ENCODE results near the gene PTGS2.

The PTGS2 gene

DNA sequence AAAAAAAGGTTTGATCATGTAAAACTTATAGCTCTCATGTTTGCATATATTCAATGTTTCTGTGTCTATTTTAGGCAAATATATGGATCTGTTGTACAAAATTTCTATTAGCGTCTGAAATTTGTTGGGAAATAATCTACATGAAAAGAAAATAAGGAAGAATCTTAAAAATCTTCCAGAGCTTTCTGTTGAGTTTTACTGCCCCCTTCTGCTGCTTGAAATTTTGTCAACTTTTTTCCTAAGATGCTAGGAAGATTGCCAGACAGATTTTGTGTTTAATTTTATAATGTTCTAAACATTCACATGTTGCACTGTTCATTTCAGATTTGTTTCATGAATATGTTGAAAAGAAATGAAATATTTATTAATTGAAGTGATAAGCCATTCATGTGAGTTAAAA is 2.5 kb upstream of the PTGS2 start:
- POLR2A ChIA-PET, result no interaction called here
- Histone ChIP-seq H3K4me3 (ENCODE audit: low read depth, low read length) (no peak overlapping the region), H3K27ac (ENCODE audit: extremely low read depth, low read depth, low read length) (no peak overlapping the region), H3K4me1 (ENCODE audit: control insufficient read depth, insufficient read depth, low read length) (no peaks in the 10 kb centered on the region), H3K36me3 (ENCODE audit: control insufficient read depth in 2 of 2, insufficient read depth in 1 of 2, low read length in 2 of 2) (no peaks in the 10 kb centered on the region), H3K9me3 (ENCODE audit: control insufficient read depth, insufficient read depth, low read depth, low read length) (no peaks in the 10 kb centered on the region)
- CTCF ChIA-PET, result interaction anchor here (0.5 to 2.1 kb wide), 9 partner anchors 10 to 200 kb away, joined by 3 to 10 read pairs (median 3); no protein-coding TSS in a partner anchor
- TF ChIP-seq ZSCAN18 (tag by site-specific recombination; IDR thresholded peaks at IDR 0.05) (no peak), ZNF221 (tag by site-specific recombination; IDR thresholded peaks at IDR 0.05; ENCODE audit: borderline replicate concordance) (no peak), ZNF26 (tag by site-specific recombination; IDR thresholded peaks at IDR 0.05) (no peak), RBAK (tag by site-specific recombination; IDR thresholded peaks at IDR 0.05) (no peak), ZNF140 (tag by site-specific recombination; IDR thresholded peaks at IDR 0.05) (no peak), ZNF121 (tag by site-specific recombination; IDR thresholded peaks at IDR 0.05) (no peak), ZNF114 (tag by site-specific recombination; IDR thresholded peaks at IDR 0.05) (no peak), ZNF324 (tag by site-specific recombination; IDR thresholded peaks at IDR 0.05) (no peak), ZNF146 (tag by site-specific recombination; IDR thresholded peaks at IDR 0.05) (no peak)

GRCh38 chr1:186681801-186682200 is 1.6 kb upstream of the PTGS2 start:
- POLR2A ChIA-PET, result no interaction called here
- H3K9me3 ChIP-seq (ENCODE audit: control insufficient read depth, insufficient read depth, low read depth, low read length), result no peaks in the 10 kb centered on the region
- no peaks in the 10 kb centered on the region for H3K36me3 ChIP-seq (ENCODE audit: control insufficient read depth in 2 of 2, insufficient read depth in 1 of 2, low read length in 2 of 2)
- H3K27ac ChIP-seq (ENCODE audit: extremely low read depth, low read depth, low read length), result no peak overlapping the region
- H3K4me3 ChIP-seq (ENCODE audit: low read depth, low read length), result no peak overlapping the region
- no peaks in the 10 kb centered on the region for H3K4me1 ChIP-seq (ENCODE audit: control insufficient read depth, insufficient read depth, low read length)
- CTCF ChIA-PET, result interaction anchor here (1.3 kb wide), 2 partner anchors 11 to 76 kb away, joined by 4 to 10 read pairs; no protein-coding TSS in a partner anchor
- no peak for TF ChIP-seq OSR2 (tag by site-specific recombination; IDR thresholded peaks at IDR 0.05)
- TF ChIP-seq, protein P1, sequence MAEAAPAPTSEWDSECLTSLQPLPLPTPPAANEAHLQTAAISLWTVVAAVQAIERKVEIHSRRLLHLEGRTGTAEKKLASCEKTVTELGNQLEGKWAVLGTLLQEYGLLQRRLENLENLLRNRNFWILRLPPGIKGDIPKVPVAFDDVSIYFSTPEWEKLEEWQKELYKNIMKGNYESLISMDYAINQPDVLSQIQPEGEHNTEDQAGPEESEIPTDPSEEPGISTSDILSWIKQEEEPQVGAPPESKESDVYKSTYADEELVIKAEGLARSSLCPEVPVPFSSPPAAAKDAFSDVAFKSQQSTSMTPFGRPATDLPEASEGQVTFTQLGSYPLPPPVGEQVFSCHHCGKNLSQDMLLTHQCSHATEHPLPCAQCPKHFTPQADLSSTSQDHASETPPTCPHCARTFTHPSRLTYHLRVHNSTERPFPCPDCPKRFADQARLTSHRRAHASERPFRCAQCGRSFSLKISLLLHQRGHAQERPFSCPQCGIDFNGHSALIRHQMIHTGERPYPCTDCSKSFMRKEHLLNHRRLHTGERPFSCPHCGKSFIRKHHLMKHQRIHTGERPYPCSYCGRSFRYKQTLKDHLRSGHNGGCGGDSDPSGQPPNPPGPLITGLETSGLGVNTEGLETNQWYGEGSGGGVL (tag by site-specific recombination; IDR thresholded peaks at IDR 0.05), result no peak
- TF ChIP-seq ZBTB1 (tag by site-specific recombination; IDR thresholded peaks at IDR 0.05), result no peak
- no peak for TF ChIP-seq ZNF596 (tag by site-specific recombination; IDR thresholded peaks at IDR 0.05)
- TF ChIP-seq ZNF26 (tag by site-specific recombination; IDR thresholded peaks at IDR 0.05), result no peak
- no peak for TF ChIP-seq ZNF248 (tag by site-specific recombination; IDR thresholded peaks at IDR 0.05)
- TF ChIP-seq KLF17 (tag by site-specific recombination; IDR thresholded peaks at IDR 0.05), result no peak
- TF ChIP-seq ZNF514 (tag by site-specific recombination; IDR thresholded peaks at IDR 0.05), result no peak
- TF ChIP-seq ZNF544 (tag by site-specific recombination; IDR thresholded peaks at IDR 0.05), result no peak
- no peak for TF ChIP-seq ZFP41 (tag by site-specific recombination; IDR thresholded peaks at IDR 0.05; ENCODE audit: borderline replicate concordance)
- no peak for TF ChIP-seq KLF9 (tag by site-specific recombination; IDR thresholded peaks at IDR 0.05; ENCODE audit: low read depth)
- no peak for TF ChIP-seq ZNF23 (tag by site-specific recombination; IDR thresholded peaks at IDR 0.05; ENCODE audit: borderline replicate concordance)
- TF ChIP-seq, protein P2, sequence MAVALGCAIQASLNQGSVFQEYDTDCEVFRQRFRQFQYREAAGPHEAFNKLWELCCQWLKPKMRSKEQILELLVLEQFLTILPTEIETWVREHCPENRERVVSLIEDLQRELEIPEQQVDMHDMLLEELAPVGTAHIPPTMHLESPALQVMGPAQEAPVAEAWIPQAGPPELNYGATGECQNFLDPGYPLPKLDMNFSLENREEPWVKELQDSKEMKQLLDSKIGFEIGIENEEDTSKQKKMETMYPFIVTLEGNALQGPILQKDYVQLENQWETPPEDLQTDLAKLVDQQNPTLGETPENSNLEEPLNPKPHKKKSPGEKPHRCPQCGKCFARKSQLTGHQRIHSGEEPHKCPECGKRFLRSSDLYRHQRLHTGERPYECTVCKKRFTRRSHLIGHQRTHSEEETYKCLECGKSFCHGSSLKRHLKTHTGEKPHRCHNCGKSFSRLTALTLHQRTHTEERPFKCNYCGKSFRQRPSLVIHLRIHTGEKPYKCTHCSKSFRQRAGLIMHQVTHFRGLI (tag by site-specific recombination; IDR thresholded peaks at IDR 0.05), result no peak
- no peak for TF ChIP-seq ZNF660 (tag by site-specific recombination; IDR thresholded peaks at IDR 0.05)
- no peak for TF ChIP-seq ZNF621 (tag by site-specific recombination; IDR thresholded peaks at IDR 0.05)
- no peak for TF ChIP-seq ZNF777 (tag by site-specific recombination; IDR thresholded peaks at IDR 0.05; ENCODE audit: borderline replicate concordance)
- TF ChIP-seq WT1 (tag by site-specific recombination; IDR thresholded peaks at IDR 0.05), result no peak
- TF ChIP-seq GLI2 (tag by site-specific recombination; IDR thresholded peaks at IDR 0.05; ENCODE audit: borderline replicate concordance, low read depth), result no peak
